Measurements from ENCODE around the gene ADSS2.

GRCh38 chr1:244394826-244395765, 56.6 kb downstream of the ADSS2 start:
- no peak for TF ChIP-seq CTCF (IDR thresholded peaks at IDR 0.05)
- TF ChIP-seq POLR2A (IDR thresholded peaks at IDR 0.05), result no peak

All from body of pancreas (tissue), 4 donors.